A549 (cell line): ENCODE data around the gene LINC00305.

Source experiments
- BCL3 ChIP-seq: fragments of >200 bp; sonication (Bioruptor Twin); formaldehyde crosslinking; IDR thresholded peaks from 3 replicates; pipeline ENCODE4 v1.6.1; 2016
- CHD4 ChIP-seq: fragments of 200-600 bp; sonication (generic); IDR thresholded peaks from 2 replicates; pipeline ENCODE4 v1.6.1; 2016; ENCODE audit warnings: antibody characterized with exemption, mild to moderate bottlenecking, borderline replicate concordance
- CTCF ChIP-seq: fragments of >200 bp; sonication (Bioruptor Twin); formaldehyde crosslinking; IDR thresholded peaks from 3 replicates; pipeline ENCODE4 v1.5.1; 2016
- HDAC2 ChIP-seq: fragments of 200-600 bp; sonication (generic); IDR thresholded peaks from 2 replicates; pipeline ENCODE4 v1.6.1; 2016
- HOXA7 ChIP-seq: fragments of 250-450 bp; sonication (Bioruptor Pico); IDR thresholded peaks from 2 replicates; pipeline ENCODE4 v1.5.0; 2020; ENCODE audit warnings: mild to moderate bottlenecking, moderate library complexity
- MAX ChIP-seq: IDR thresholded peaks from 2 replicates; pipeline ENCODE4 v1.6.1; 2012
- MYC ChIP-seq: IDR thresholded peaks from 2 replicates; pipeline ENCODE4 v1.6.1; 2012; ENCODE audit warnings: mild to moderate bottlenecking, inconsistent platforms, low read length, improper control_type of control experiment, borderline replicate concordance
- NFE2L2 ChIP-seq: fragments of 150-350 bp; conservative IDR thresholded peaks from 2 replicates; pipeline ENCODE4 v1.6.1; 2014; ENCODE audit warnings: low read length
- PBX3 ChIP-seq: IDR thresholded peaks from 2 replicates; pipeline ENCODE4 v1.6.1; 2012
- POLR2A ChIP-seq: IDR thresholded peaks from 2 replicates; pipeline ENCODE4 v1.6.1; 2012; ENCODE audit warnings: mild to moderate bottlenecking, low read length
- POLR2AphosphoS2 ChIP-seq: conservative IDR thresholded peaks from 2 replicates; pipeline ENCODE4 v1.6.1; 2012; ENCODE audit warnings: low read length, improper control_type of control experiment, inconsistent platforms
- SMC3 ChIP-seq: fragments of >200 bp; sonication (Bioruptor Twin); formaldehyde crosslinking; IDR thresholded peaks from 3 replicates; pipeline ENCODE4 v1.6.1; 2018; ENCODE audit warnings: inconsistent platforms

GRCh38 chr18:64179556-64180080 is 30.7 kb upstream of the LINC00305 start:
- TF ChIP-seq CHD4 (no peak), PBX3 (no peak), CTCF (no peak), POLR2A (no peak), HOXA7 (no peak), MYC (no peak), MAX (no peak), NFE2L2 (no peak), POLR2AphosphoS2 (no peak), HDAC2 (no peak), BCL3 (no peak), SMC3 (no peak)
